Measurements from ENCODE around the gene KRTAP10-3. TPM values are rescaled to one million over a fixed set of nuclear protein-coding genes. Genes with fewer than 3 reads are reported as not detected.

Gene KRTAP10-3
- not detected in 2 replicates for total RNA-seq

GRCh38 chr21:44558695-44559094, at the start of gene KRTAP10-3:
Gene KRTAP10-3, minus strand, starts transcription at chr21:44558795. Its CDS starts 80 bp downstream, at chr21:44558715.

GRCh38 chr21:44600118-44600978, 41.8 kb upstream of the KRTAP10-3 start, which contains the start of gene KRTAP10-7:
Gene KRTAP10-7, plus strand, starts transcription at chr21:44600597. Its CDS starts 25 bp downstream, at chr21:44600622.

GRCh38 chr21:44592446-44593311, 34.1 kb upstream of the KRTAP10-3 start, which contains the start of gene KRTAP10-6:
Gene KRTAP10-6, minus strand, starts transcription at chr21:44592505. Its CDS starts 21 bp downstream, at chr21:44592484.

GRCh38 chr21:44580231-44580821, 21.7 kb upstream of the KRTAP10-3 start, which contains the start of gene KRTAP10-5:
Gene KRTAP10-5, minus strand, starts transcription at chr21:44580604. Its CDS starts 26 bp downstream, at chr21:44580578.

GRCh38 chr21:44573630-44574456, 15.2 kb upstream of the KRTAP10-3 start, which contains the start of gene KRTAP10-4:
Gene KRTAP10-4, plus strand, starts transcription at chr21:44573729. Its CDS starts 30 bp downstream, at chr21:44573759.

GRCh38 chr21:44551340-44551961, 7.1 kb downstream of the KRTAP10-3 start, which contains the start of gene KRTAP10-2:
Gene KRTAP10-2, minus strand, starts transcription at chr21:44551505. Its CDS starts 47 bp downstream, at chr21:44551458.

GRCh38 chr21:44539991-44540666, 18.5 kb downstream of the KRTAP10-3 start, which contains the start of gene KRTAP10-1:
Gene KRTAP10-1, minus strand, starts transcription at chr21:44540195. Its CDS starts 45 bp downstream, at chr21:44540150.

Other genes starting within 250 kb of the KRTAP10-3 start
- 4.8 and 11.3 TPM in 2 replicates for gene CFAP410, start 219.4 kb downstream of the KRTAP10-3 start, total RNA-seq
- 0.28 TPM in 1 of 2 replicates, not detected in the other for gene TRPM2, start 205.2 kb downstream of the KRTAP10-3 start, total RNA-seq
- gene LRRC3, start 103.3 kb downstream of the KRTAP10-3 start, total RNA-seq = 0.38 and 0.85 TPM in 2 replicates
- not detected in 2 replicates for gene KRTAP10-1, start 18.6 kb downstream of the KRTAP10-3 start, total RNA-seq
- gene KRTAP10-2, start 7.3 kb downstream of the KRTAP10-3 start, total RNA-seq = not detected in 2 replicates
- gene KRTAP10-4, start 14.9 kb upstream of the KRTAP10-3 start, total RNA-seq = not detected in 2 replicates
- gene KRTAP10-5, start 21.8 kb upstream of the KRTAP10-3 start, total RNA-seq = not detected in 2 replicates
- not detected in 2 replicates for gene KRTAP10-6, start 33.7 kb upstream of the KRTAP10-3 start, total RNA-seq
- gene KRTAP10-7, start 41.8 kb upstream of the KRTAP10-3 start, total RNA-seq = not detected in 2 replicates
- not detected in 2 replicates for gene KRTAP10-8, start 53.3 kb upstream of the KRTAP10-3 start, total RNA-seq
- not detected in 2 replicates for gene KRTAP10-9, start 68.3 kb upstream of the KRTAP10-3 start, total RNA-seq
- not detected in 2 replicates for gene KRTAP10-10, start 78.6 kb upstream of the KRTAP10-3 start, total RNA-seq
- gene KRTAP10-11, start 87.6 kb upstream of the KRTAP10-3 start, total RNA-seq = not detected in 2 replicates
- gene KRTAP12-4, start 95.9 kb upstream of the KRTAP10-3 start, total RNA-seq = not detected in 2 replicates
- gene KRTAP12-3, start 99.1 kb upstream of the KRTAP10-3 start, total RNA-seq = not detected in 2 replicates
- not detected in 2 replicates for gene KRTAP12-2, start 108.1 kb upstream of the KRTAP10-3 start, total RNA-seq
- gene KRTAP12-1, start 123.4 kb upstream of the KRTAP10-3 start, total RNA-seq = not detected in 2 replicates
- not detected in 2 replicates for gene KRTAP10-12, start 138.4 kb upstream of the KRTAP10-3 start, total RNA-seq
- not detected in 2 replicates for gene TSPEAR, start 152.8 kb upstream of the KRTAP10-3 start, total RNA-seq
- 63.7 and 71.1 TPM in 2 replicates for gene UBE2G2, start 243.0 kb upstream of the KRTAP10-3 start, total RNA-seq